HTR-8/SVneo (cell line): ENCODE measurements around the gene HDAC7.
A peak's percentile ranks its signal among the peaks of the same experiment; 100 is the strongest.

ENCODE experiments used
- DNase-seq: peaks from one replicate; pipeline ENCODE4 v3.0.0; 2011; ENCODE audit warnings: low spot score, mixed read lengths; ENCODE audit not compliant: insufficient read length
- FAIRE-seq: peaks from 2 replicates; lab custom pipeline; 2011; peaks lifted over from hg19 to GRCh38; lab: Jason Lieb, UNC

The HDAC7 gene

GRCh38 chr12:47740606-47741339 lies 78.9 kb downstream of the HDAC7 start:
- DNase-seq (no peak), FAIRE-seq (no peak)

- DNase-seq: no peak
- no peak for FAIRE-seq
Observed at GRCh38 chr12:47739979-47740378, 79.7 kb downstream of the HDAC7 start.

- FAIRE-seq (no peak), DNase-seq (no peak)
Observed at GRCh38 chr12:47739297-47739696, 80.4 kb downstream of the HDAC7 start.

GRCh38 chr12:47737936-47738594 lies 81.6 kb downstream of the HDAC7 start:
- FAIRE-seq: no peak
- no peak for DNase-seq

GRCh38 chr12:47736877-47737676 lies 82.6 kb downstream of the HDAC7 start:
- no peak for FAIRE-seq

GRCh38 chr12:47736216-47736615 lies 83.5 kb downstream of the HDAC7 start:
- peak; percentile 9 for FAIRE-seq

More at GRCh38 chr12:47736877-47737676, 82.6 kb downstream of the HDAC7 start:
- DNase-seq: no peak

GRCh38 chr12:47735649-47736048 lies 84.1 kb downstream of the HDAC7 start:
- DNase-seq (no peak), FAIRE-seq (no peak)

More at GRCh38 chr12:47736216-47736615, 83.5 kb downstream of the HDAC7 start:
- DNase-seq: no peak

- DNase-seq (no peak), FAIRE-seq (no peak)
Observed at GRCh38 chr12:47734725-47735480, 84.8 kb downstream of the HDAC7 start.

DNA sequence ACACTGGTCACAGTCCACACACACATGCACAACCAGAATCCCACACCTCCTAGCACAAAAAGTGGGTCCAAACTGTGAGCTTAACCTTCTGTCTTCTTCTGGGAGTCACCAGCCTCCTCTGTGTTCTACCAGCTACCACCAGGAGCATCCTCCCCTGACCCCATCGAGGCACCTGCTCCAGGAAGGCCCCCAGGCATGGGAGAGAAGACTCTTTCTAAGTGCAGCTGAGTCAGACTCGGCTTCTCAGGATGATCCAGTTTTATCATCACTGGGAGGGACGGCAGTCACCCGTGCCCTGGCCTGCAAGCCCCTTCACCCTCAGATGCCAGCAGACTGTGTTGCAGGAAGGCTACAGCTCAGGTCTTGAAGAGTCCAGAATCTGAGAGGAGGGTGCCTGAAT lies 86.6 kb downstream of the HDAC7 start:
- DNase-seq: no peak
- no peak for FAIRE-seq
